Neuronal stem cell (in vitro differentiated cells): Measurements from ENCODE around the gene AKAP9.

ENCODE experiments used
- DNase-seq: peaks from one replicate; pipeline ENCODE4 v3.0.0-alpha.2; 2013; ENCODE audit warnings: low spot score
- H2AFZ ChIP-seq: one replicate; pipeline ENCODE4 v1.6.1; 2013; ENCODE audit warnings: mild to moderate bottlenecking, low read length, inconsistent platforms
- H2AK5ac ChIP-seq: 2 replicates; pipeline ENCODE4 v1.6.1; 2013; ENCODE audit warnings: low read depth, mild to moderate bottlenecking, inconsistent platforms, low read length, moderate library complexity, mixed read lengths
- H2BK120ac ChIP-seq: 2 replicates; pipeline ENCODE4 v1.6.1; 2013; ENCODE audit warnings: low read depth, mild to moderate bottlenecking, inconsistent platforms, low read length, moderate library complexity, mixed read lengths
- H2BK12ac ChIP-seq: one replicate; pipeline ENCODE4 v1.6.1; 2013; ENCODE audit warnings: low read length, inconsistent platforms
- H2BK15ac ChIP-seq: 2 replicates; pipeline ENCODE4 v1.6.1; 2013; ENCODE audit warnings: mild to moderate bottlenecking, low read length, inconsistent platforms, mixed read lengths
- H2BK5ac ChIP-seq: one replicate; pipeline ENCODE4 v1.6.1; 2013; ENCODE audit warnings: inconsistent platforms, mild to moderate bottlenecking, low read length, moderate library complexity
- H3K14ac ChIP-seq: one replicate; pipeline ENCODE4 v1.6.1; 2013; ENCODE audit warnings: low read length, inconsistent platforms
- H3K18ac ChIP-seq: 2 replicates; pipeline ENCODE4 v1.6.1; 2013; ENCODE audit warnings: low read length, inconsistent platforms
- H3K23ac ChIP-seq: 2 replicates; pipeline ENCODE4 v1.6.1; 2013; ENCODE audit warnings: low read depth, mild to moderate bottlenecking, mixed read lengths, low read length, inconsistent platforms; ENCODE audit not compliant: poor library complexity
- H3K27ac ChIP-seq: replicated peaks from 3 replicates; pipeline ENCODE4 v1.5.1; 2013; ENCODE audit warnings: low read length, inconsistent platforms
- H3K27me3 ChIP-seq, 3 experiments: 2 replicates each; pipeline ENCODE4 v1.6.1; 2013; ENCODE audit warnings: low read length in 3 of 3, mild to moderate bottlenecking in 2 of 3, inconsistent platforms in 1 of 3, low read depth in 1 of 3, mixed read lengths in 1 of 3, moderate library complexity in 1 of 3; ENCODE audit not compliant: control insufficient read depth in 3 of 3, insufficient read depth in 3 of 3
- H3K36me3 ChIP-seq, 2 donors: replicated peaks in 1 of 2; 2 replicates each; pipeline ENCODE4 v1.6.1; 2013; ENCODE audit warnings: low read length in 2 of 2; ENCODE audit not compliant: control insufficient read depth in 2 of 2, insufficient read depth in 2 of 2
- H3K4ac ChIP-seq: 2 replicates; pipeline ENCODE4 v1.6.1; 2013; ENCODE audit warnings: inconsistent platforms, mild to moderate bottlenecking, low read length, moderate library complexity
- H3K4me1 ChIP-seq, 2 donors: 1 replicate in 1 of 2; 2 replicates in 1 of 2; pipeline ENCODE4 v1.6.1; 2013; ENCODE audit warnings: low read length in 2 of 2, low read depth in 1 of 2; ENCODE audit not compliant: control insufficient read depth in 2 of 2, insufficient read depth in 1 of 2
- H3K4me2 ChIP-seq: one replicate; pipeline ENCODE4 v1.6.1; 2013; ENCODE audit warnings: mild to moderate bottlenecking, low read length, inconsistent platforms; ENCODE audit not compliant: insufficient read depth, poor library complexity, severe bottlenecking
- H3K4me3 ChIP-seq, 2 donors: 2 replicates each; pipeline ENCODE4 v1.5.1; 2013; ENCODE audit warnings: low read length in 2 of 2, mild to moderate bottlenecking in 2 of 2, inconsistent platforms in 1 of 2, moderate library complexity in 1 of 2
- H3K79me1 ChIP-seq: one replicate; pipeline ENCODE4 v1.6.1; 2013; ENCODE audit warnings: low read depth, mild to moderate bottlenecking, inconsistent platforms, low read length, moderate library complexity
- H3K9ac ChIP-seq: one replicate; pipeline ENCODE4 v1.6.1; 2013; ENCODE audit warnings: mild to moderate bottlenecking, low read depth, low read length, inconsistent platforms; ENCODE audit not compliant: poor library complexity
- H3K9me3 ChIP-seq, 2 donors: replicated peaks in 1 of 2; 2 replicates each; pipeline versions ENCODE3 to v1.6.1; 2013; ENCODE audit warnings: low read length in 2 of 2, mild to moderate bottlenecking in 2 of 2, inconsistent platforms in 1 of 2, low read depth in 1 of 2, mixed read lengths in 1 of 2, moderate library complexity in 1 of 2; ENCODE audit not compliant: control insufficient read depth in 2 of 2, insufficient read depth in 1 of 2
- H4K8ac ChIP-seq: one replicate; pipeline ENCODE4 v1.6.1; 2013; ENCODE audit warnings: low read depth, mild to moderate bottlenecking, inconsistent platforms, low read length, moderate library complexity
- H4K91ac ChIP-seq: one replicate; pipeline ENCODE4 v1.6.1; 2013; ENCODE audit warnings: low read length, low read depth, mild to moderate bottlenecking, inconsistent platforms; ENCODE audit not compliant: poor library complexity
- WGBS, 2 donors: extraction: QIAGEN DNeasy Blood & Tissue Kit; methylation state at CpG; one replicate each; pipeline ENCODE4 v1.1.7; 2013; ENCODE audit warnings: missing lambda C conversion rate in 2 of 2, mixed read lengths in 1 of 2; ENCODE audit not compliant: insufficient read length in 2 of 2, insufficient replicate concordance in 1 of 2; ENCODE audit errors: extremely low coverage in 2 of 2; 5-methylcytosine and 5-hydroxymethylcytosine counted together

The AKAP9 gene

DNA sequence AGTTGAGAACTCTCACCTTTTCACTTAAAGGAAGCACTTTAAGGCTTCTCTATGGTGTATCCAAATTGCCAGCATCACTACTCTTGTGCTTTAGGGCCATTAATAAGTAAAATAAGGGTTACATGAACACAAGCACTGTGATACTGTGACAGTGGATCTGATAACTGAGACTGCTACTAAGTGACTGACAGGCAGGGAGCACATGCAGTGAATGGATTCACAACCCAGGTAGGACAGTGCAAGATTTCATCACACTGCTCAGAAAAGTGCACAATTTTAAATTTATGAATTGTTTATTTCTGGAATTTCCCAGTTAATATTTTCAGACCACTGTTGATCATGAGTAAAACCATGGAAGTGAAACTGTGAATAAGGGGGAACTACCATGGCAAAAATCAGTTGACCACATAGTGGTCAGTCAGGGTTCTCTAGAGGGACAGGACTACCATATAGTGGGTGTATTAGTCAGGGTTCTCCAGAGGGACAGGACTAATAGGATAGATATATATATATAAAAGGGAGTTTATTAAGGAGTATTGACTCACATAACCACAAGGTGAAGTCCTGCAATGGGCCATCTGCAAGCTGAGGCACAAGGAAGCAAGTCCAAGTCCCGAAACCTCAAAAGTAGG is 214.6 kb downstream of the AKAP9 start:
- H2BK5ac ChIP-seq, result no peak overlapping the region
- H3K4me1 ChIP-seq, result no peaks in the 10 kb centered on the region
- H3K9ac ChIP-seq, result no peak overlapping the region
- H3K4me3 ChIP-seq, result no peak overlapping the region
- no peak overlapping the region for H3K23ac ChIP-seq
- no peaks in the 10 kb centered on the region for H3K27me3 ChIP-seq
- no peak overlapping the region for H4K91ac ChIP-seq
- no peak overlapping the region for H2BK12ac ChIP-seq
- H3K14ac ChIP-seq, result no peak overlapping the region
- no peaks in the 10 kb centered on the region for H3K9me3 ChIP-seq
- H3K27ac ChIP-seq, result no peak overlapping the region
- H4K8ac ChIP-seq, result no peak overlapping the region
- H2BK120ac ChIP-seq, result no peak overlapping the region
- no peaks in the 10 kb centered on the region for H3K79me1 ChIP-seq
- DNase-seq, result no peak
- H3K36me3 ChIP-seq, result no peaks in the 10 kb centered on the region
- H2AFZ ChIP-seq, result no peak overlapping the region
- no peak overlapping the region for H3K18ac ChIP-seq
- no peak overlapping the region for H2AK5ac ChIP-seq
- no peak overlapping the region for H2BK15ac ChIP-seq
- no peak overlapping the region for H3K4ac ChIP-seq
- no CpG with 5 or more reads among the region's 1 CpG for WGBS, 2 donors
- no peak overlapping the region for H3K4me2 ChIP-seq

DNA sequence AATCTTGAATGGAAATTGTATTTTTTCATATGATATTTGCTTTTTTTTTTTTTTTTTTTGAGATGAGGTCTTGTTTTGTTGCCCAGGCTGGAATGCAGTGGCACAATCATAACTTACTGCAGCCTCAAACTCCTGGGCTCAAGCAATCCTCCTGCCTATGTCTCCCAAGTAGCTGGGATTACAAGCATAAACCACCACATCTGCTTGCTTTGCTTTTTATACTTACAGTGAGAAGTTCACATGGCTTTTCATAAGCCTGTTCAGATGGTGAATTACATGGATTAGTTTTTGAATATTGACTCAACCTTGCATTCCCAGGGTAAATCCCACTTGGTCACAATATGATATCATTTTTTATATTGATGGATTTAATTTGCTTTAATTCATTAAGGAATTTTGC is 216.3 kb downstream of the AKAP9 start:
- H3K18ac ChIP-seq, result no peak overlapping the region
- H3K4me2 ChIP-seq, result no peak overlapping the region
- no peak overlapping the region for H2BK120ac ChIP-seq
- no peak overlapping the region for H2BK15ac ChIP-seq
- no peak overlapping the region for H3K4me3 ChIP-seq
- H4K91ac ChIP-seq, result no peak overlapping the region
- DNase-seq, result no peak
- H3K27me3 ChIP-seq, result no peaks in the 10 kb centered on the region
- no peak overlapping the region for H2AFZ ChIP-seq
- H3K4me1 ChIP-seq, result no peaks in the 10 kb centered on the region
- no peak overlapping the region for H4K8ac ChIP-seq
- no peak overlapping the region for H2BK12ac ChIP-seq
- H3K79me1 ChIP-seq, result no peaks in the 10 kb centered on the region
- H3K9ac ChIP-seq, result no peak overlapping the region
- no peak overlapping the region for H3K23ac ChIP-seq
- H2BK5ac ChIP-seq, result no peak overlapping the region
- no peak overlapping the region for H3K14ac ChIP-seq
- H3K27ac ChIP-seq, result no peak overlapping the region
- H2AK5ac ChIP-seq, result no peak overlapping the region
- no peaks in the 10 kb centered on the region for H3K9me3 ChIP-seq
- H3K36me3 ChIP-seq, result no peaks in the 10 kb centered on the region
- no peak overlapping the region for H3K4ac ChIP-seq

DNA sequence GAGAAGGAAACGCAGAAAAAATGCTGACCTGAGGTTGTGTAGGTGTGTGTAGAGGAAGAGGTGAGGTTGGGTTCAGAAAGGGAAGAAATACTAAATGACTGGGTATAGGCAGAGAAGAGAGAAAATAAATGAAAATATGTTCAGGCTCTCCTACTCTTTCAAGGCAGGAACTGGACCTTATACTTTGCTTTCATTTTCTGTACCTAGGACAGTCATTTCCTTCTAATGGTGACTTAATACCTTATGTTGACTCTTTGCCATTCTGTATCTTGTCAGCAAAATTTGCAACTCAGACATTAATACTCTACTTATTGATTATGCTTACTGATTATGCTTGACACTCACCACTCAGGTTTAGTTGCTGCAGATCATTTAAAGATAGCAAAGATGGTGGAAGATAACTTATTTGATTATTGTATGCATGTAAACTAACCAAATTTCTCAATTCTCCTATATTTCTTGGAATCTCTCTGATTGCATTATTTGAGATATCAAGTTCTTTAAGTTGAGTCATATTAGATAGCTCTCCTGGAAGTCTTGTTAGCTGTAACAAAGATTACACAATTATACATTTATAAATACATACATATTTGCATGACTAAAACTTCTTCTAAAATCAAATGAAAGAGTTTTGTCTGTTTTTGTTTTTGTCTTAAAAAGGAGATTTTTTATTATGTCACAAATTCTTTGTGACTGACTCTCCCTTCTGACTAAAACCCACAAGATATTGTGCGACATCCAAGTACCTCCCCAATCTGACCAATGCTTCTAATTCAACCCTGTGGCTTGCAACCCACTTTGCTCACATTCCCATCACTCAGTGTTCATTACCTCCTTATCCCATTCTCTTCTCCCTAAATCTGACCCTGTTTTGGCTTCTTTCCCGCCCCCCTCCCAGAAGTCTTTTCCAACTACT is 218.3 kb downstream of the AKAP9 start:
- Histone ChIP-seq H4K8ac (no peak overlapping the region), H3K4me2 (no peak overlapping the region), H3K27me3 (no peaks in the 10 kb centered on the region), H3K27ac (no peak overlapping the region), H2BK15ac (no peak overlapping the region), H3K4me3 (no peak overlapping the region), H2BK5ac (no peak overlapping the region), H3K4me1 (no peaks in the 10 kb centered on the region), H3K23ac (no peak overlapping the region), H3K9ac (no peak overlapping the region), H2AFZ (no peak overlapping the region), H4K91ac (no peak overlapping the region), H3K14ac (no peak overlapping the region), H3K79me1 (no peaks in the 10 kb centered on the region), H3K9me3 (no peaks in the 10 kb centered on the region), H2AK5ac (no peak overlapping the region), H3K18ac (no peak overlapping the region), H3K36me3 (no peaks in the 10 kb centered on the region), H3K4ac (no peak overlapping the region), H2BK120ac (no peak overlapping the region), H2BK12ac (no peak overlapping the region)
- no peak for DNase-seq
- no CpG with 5 or more reads among the region's 3 CpGs for WGBS, 2 donors
